Measurements from ENCODE around the gene SAFB. TPM values are rescaled to one million over a fixed set of nuclear protein-coding genes. Genes with fewer than 3 reads are reported as not detected.

The SAFB gene
- total and polyA plus RNA-seq, 2 of the 13 experiments (the other 11 are each of a cell fraction or from before 2014, with no cell fraction given) = 21.0 to 28.4 TPM

DNA sequence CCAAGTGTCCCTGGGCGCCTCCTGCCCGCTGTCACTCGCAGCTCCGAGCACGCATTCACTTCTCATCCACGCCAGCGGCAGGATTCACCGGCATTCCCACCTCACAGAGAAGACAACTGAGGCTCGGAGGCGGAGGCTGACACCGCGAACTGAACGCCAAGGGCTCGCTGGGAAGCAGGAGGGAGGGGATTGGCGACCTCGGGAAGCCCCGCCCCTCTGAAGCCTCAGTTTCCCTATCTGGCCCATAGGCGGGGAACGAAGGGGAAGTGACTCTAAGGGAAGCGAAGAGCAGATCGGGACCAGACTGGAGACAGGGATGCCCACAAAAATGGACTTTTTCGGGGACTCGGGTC is 57.2 kb downstream of the SAFB start:
- Histone ChIP-seq H3K27ac (ENCODE audit: extremely low read length, insufficient read depth, low read length) (peak overlapping the region; percentile 75), H4K20me1 (ENCODE audit: insufficient read depth, low read length) (no peaks in the 10 kb centered on the region), H3K79me2 (ENCODE audit: insufficient read depth, low read length) (peaks cover 7% of the 10 kb centered on the region), H3K4me3 (replicated peaks in 1 of 3; ENCODE audit: insufficient read depth in 1 of 3, low read depth in 2 of 3, low read length in 3 of 3) (peak overlapping the region; percentile 87 to 100 (median 92)), H3K4me2 (ENCODE audit: low read depth, low read length) (peak overlapping the region; percentile 92), H3K36me3 (replicated peaks in 1 of 2; ENCODE audit: control insufficient read depth in 1 of 2, insufficient read depth in 2 of 2, low read length in 2 of 2) (no peaks in the 10 kb centered on the region), H3K9me3 (ENCODE audit: low read length) (no peaks in the 10 kb centered on the region), H3K27me3 (ENCODE audit: control insufficient read depth in 1 of 2, insufficient read depth in 2 of 2, low read length in 2 of 2) (no peaks in the 10 kb centered on the region; a peak in 1 of 5 replicates), H3K4me1 (ENCODE audit: insufficient read depth, low read length) (peaks cover 25% of the 10 kb centered on the region), H2AFZ (ENCODE audit: low read length) (peak overlapping the region; percentile 57), H3K9ac (ENCODE audit: insufficient read depth, low read depth, low read length) (peak overlapping the region; percentile 86)
- ATAC-seq (peak; percentile 5), FAIRE-seq (no peak), DNase-seq (ENCODE audit: low spot score) (no peak)
- CTCF ChIA-PET (ENCODE audit: low intra/inter-chr PET ratio, low total read pairs) = no interaction called here
- BruUV-seq (replicated peaks) = TSS peak; percentile 79
- in situ Hi-C loops (cut with HindIII; ENCODE audit: extremely low pct_ligation_motif_present, low pct_unique_long_range_greater_than_20kb) = no loop called here
- POLR2A ChIA-PET = interaction anchor here (0.9 to 1.1 kb wide), 2 partner anchors 10 to 11 kb away, joined by 3 to 6 read pairs; partner anchors contain the start of gene RPL36
- intact Hi-C loops (cut with micrococcal nuclease; ENCODE audit: unreplicated experiment) = no loop called here
- WGBS (ENCODE audit: low lambda C conversion rate) = 0% methylated on average over 10 of the region's 23 CpGs
- TF ChIP-seq, protein P1, sequence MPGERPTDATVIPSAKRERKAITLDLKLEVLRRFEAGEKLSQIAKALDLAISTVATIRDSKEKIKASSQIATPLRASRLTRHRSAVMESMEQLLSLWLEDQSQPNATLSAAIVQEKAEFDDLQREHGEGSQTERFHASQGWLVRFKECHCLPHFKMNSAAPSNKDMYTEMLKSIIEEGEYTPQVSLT (CRISPR knock-in tag; IDR thresholded peaks at IDR 0.05; ENCODE audit: borderline replicate concordance, low read depth) = no peak
- TF ChIP-seq EP300 (IDR thresholded peaks at IDR 0.05; ENCODE audit: low read depth in 2 of 2, low read length in 2 of 2) = no peak
- no peak; the same call in 1 of the 2 replicates for TF ChIP-seq EP300 (CRISPR knock-in tag; IDR thresholded peaks at IDR 0.05; ENCODE audit: borderline replicate concordance)
- TF ChIP-seq, protein P2, sequence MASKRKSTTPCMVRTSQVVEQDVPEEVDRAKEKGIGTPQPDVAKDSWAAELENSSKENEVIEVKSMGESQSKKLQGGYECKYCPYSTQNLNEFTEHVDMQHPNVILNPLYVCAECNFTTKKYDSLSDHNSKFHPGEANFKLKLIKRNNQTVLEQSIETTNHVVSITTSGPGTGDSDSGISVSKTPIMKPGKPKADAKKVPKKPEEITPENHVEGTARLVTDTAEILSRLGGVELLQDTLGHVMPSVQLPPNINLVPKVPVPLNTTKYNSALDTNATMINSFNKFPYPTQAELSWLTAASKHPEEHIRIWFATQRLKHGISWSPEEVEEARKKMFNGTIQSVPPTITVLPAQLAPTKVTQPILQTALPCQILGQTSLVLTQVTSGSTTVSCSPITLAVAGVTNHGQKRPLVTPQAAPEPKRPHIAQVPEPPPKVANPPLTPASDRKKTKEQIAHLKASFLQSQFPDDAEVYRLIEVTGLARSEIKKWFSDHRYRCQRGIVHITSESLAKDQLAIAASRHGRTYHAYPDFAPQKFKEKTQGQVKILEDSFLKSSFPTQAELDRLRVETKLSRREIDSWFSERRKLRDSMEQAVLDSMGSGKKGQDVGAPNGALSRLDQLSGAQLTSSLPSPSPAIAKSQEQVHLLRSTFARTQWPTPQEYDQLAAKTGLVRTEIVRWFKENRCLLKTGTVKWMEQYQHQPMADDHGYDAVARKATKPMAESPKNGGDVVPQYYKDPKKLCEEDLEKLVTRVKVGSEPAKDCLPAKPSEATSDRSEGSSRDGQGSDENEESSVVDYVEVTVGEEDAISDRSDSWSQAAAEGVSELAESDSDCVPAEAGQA (IDR thresholded peaks at IDR 0.05; ENCODE audit: low read depth) = no peak
- TF ChIP-seq, protein P2 (CRISPR knock-in tag; IDR thresholded peaks at IDR 0.05; ENCODE audit: borderline replicate concordance) = no peak
- 0 out of 2 replicates have a peak, but pooled peaks have one; percentile 49 for TF ChIP-seq TOPORS (CRISPR knock-in tag; IDR thresholded peaks at IDR 0.05)
- no peak for TF ChIP-seq ZC3H4 (CRISPR knock-in tag; IDR thresholded peaks at IDR 0.05; ENCODE audit: borderline replicate concordance)
- 0 out of 2 replicates have a peak, but pooled peaks have one; percentile 15 for TF ChIP-seq KDM4B (CRISPR knock-in tag; IDR thresholded peaks at IDR 0.05)
- 0 out of 2 replicates have a peak, but pooled peaks have one; percentile 62 for TF ChIP-seq ZNF749 (CRISPR knock-in tag; IDR thresholded peaks at IDR 0.05; ENCODE audit: borderline replicate concordance)
- TF ChIP-seq ZNF777 (CRISPR knock-in tag; IDR thresholded peaks at IDR 0.05) = peak; percentile 10; the same call in 1 of the 2 replicates
- no peak for TF ChIP-seq HOXD1 (CRISPR knock-in tag; IDR thresholded peaks at IDR 0.05)
- no peak for TF ChIP-seq ATAD3A (CRISPR knock-in tag; IDR thresholded peaks at IDR 0.05)
- TF ChIP-seq, protein P3, sequence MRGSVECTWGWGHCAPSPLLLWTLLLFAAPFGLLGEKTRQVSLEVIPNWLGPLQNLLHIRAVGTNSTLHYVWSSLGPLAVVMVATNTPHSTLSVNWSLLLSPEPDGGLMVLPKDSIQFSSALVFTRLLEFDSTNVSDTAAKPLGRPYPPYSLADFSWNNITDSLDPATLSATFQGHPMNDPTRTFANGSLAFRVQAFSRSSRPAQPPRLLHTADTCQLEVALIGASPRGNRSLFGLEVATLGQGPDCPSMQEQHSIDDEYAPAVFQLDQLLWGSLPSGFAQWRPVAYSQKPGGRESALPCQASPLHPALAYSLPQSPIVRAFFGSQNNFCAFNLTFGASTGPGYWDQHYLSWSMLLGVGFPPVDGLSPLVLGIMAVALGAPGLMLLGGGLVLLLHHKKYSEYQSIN (CRISPR knock-in tag; IDR thresholded peaks at IDR 0.05; ENCODE audit: borderline replicate concordance) = no peak
- TF ChIP-seq ZNF251 (CRISPR knock-in tag; IDR thresholded peaks at IDR 0.05) = 0 out of 2 replicates have a peak, but pooled peaks have one; percentile 73
- peak; percentile 19; the same call in 1 of the 2 replicates for TF ChIP-seq ZNF33A (CRISPR knock-in tag; IDR thresholded peaks at IDR 0.05; ENCODE audit: borderline replicate concordance)
- no peak for TF ChIP-seq ZNF138 (CRISPR knock-in tag; IDR thresholded peaks at IDR 0.05; ENCODE audit: low read depth)
- TF ChIP-seq NFIC (IDR thresholded peaks at IDR 0.05; ENCODE audit: low read length) = no peak
- no peak for TF ChIP-seq SAFB2 (CRISPR knock-in tag; IDR thresholded peaks at IDR 0.05; ENCODE audit: borderline replicate concordance, low read depth)
